HL-60 (cell line): ENCODE measurements around the gene SLC5A2.

Experiments
- DNase-seq, 2 experiments: peaks; one replicate each; pipeline ENCODE4 v3.0.0-alpha.2; 2010 to 2020; ENCODE audit warnings: low read depth in 1 of 2, low spot score in 1 of 2
- H3K27ac ChIP-seq: fragments of 250-450 bp; sonication (Bioruptor Pico); replicated peaks from 2 replicates; pipeline ENCODE4 v1.5.1; 2020; ENCODE audit warnings: mild to moderate bottlenecking, moderate library complexity
- H3K27me3 ChIP-seq: fragments of 250-450 bp; sonication (Bioruptor Pico); 2 replicates; pipeline ENCODE4 v1.5.1; 2021; ENCODE audit warnings: mild to moderate bottlenecking, moderate library complexity; ENCODE audit not compliant: insufficient read depth, poor library complexity, severe bottlenecking
- H3K4me3 ChIP-seq: replicated peaks from 2 replicates; pipeline ENCODE4 v1.5.1; 2011; ENCODE audit warnings: mild to moderate bottlenecking, control low read depth, low read length; ENCODE audit not compliant: insufficient read depth
- GABPA ChIP-seq: IDR thresholded peaks from 2 replicates; pipeline ENCODE4 v1.6.1; 2012; ENCODE audit warnings: low read depth
- POLR2AphosphoS5 ChIP-seq: IDR thresholded peaks from 2 replicates; pipeline ENCODE4 v1.6.1; 2012; ENCODE audit warnings: low read depth
- SPI1 ChIP-seq: IDR thresholded peaks from 2 replicates; pipeline ENCODE4 v1.6.1; 2012; ENCODE audit warnings: low read depth, mild to moderate bottlenecking, borderline replicate concordance
- TF ChIP-seq, protein P1 (sequence below): IDR thresholded peaks from 2 replicates; pipeline ENCODE4 v1.6.1; 2012; ENCODE audit warnings: low read depth; ENCODE audit not compliant: insufficient replicate concordance
- TF ChIP-seq, protein P2 (sequence below): IDR thresholded peaks from one replicate; pipeline ENCODE4 v1.5.1; 2011; ENCODE audit warnings: low read length, control low read depth, inconsistent platforms; ENCODE audit not compliant: insufficient read depth

Gene SLC5A2

DNA sequence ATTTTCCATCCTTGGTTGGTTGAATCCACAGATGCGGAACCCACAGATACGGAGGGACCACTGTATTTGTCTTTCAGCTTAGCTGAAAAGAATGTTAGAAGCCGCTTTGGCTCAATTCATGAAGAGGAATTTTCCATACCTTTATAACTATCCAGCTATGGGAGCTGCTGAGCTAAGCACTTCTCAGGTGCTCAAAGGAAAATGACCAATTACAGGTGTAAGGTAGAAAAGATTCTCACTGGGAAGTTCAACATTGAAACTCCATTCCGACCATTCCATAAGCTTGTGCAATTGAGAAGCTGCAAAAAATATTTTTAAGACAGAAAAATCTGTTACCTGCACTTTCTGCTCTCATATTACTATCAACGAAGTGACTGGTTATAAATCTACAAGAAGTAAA, 47.5 kb downstream of the SLC5A2 start:
- Histone ChIP-seq H3K27me3 (peaks cover 12% of the 10 kb centered on the region), H3K4me3 (no peak overlapping the region), H3K27ac (no peak overlapping the region)
- DNase-seq = no peak
- TF ChIP-seq GABPA = no peak
- TF ChIP-seq SPI1 = no peak
- no peak for TF ChIP-seq POLR2AphosphoS5
- TF ChIP-seq, protein P1, sequence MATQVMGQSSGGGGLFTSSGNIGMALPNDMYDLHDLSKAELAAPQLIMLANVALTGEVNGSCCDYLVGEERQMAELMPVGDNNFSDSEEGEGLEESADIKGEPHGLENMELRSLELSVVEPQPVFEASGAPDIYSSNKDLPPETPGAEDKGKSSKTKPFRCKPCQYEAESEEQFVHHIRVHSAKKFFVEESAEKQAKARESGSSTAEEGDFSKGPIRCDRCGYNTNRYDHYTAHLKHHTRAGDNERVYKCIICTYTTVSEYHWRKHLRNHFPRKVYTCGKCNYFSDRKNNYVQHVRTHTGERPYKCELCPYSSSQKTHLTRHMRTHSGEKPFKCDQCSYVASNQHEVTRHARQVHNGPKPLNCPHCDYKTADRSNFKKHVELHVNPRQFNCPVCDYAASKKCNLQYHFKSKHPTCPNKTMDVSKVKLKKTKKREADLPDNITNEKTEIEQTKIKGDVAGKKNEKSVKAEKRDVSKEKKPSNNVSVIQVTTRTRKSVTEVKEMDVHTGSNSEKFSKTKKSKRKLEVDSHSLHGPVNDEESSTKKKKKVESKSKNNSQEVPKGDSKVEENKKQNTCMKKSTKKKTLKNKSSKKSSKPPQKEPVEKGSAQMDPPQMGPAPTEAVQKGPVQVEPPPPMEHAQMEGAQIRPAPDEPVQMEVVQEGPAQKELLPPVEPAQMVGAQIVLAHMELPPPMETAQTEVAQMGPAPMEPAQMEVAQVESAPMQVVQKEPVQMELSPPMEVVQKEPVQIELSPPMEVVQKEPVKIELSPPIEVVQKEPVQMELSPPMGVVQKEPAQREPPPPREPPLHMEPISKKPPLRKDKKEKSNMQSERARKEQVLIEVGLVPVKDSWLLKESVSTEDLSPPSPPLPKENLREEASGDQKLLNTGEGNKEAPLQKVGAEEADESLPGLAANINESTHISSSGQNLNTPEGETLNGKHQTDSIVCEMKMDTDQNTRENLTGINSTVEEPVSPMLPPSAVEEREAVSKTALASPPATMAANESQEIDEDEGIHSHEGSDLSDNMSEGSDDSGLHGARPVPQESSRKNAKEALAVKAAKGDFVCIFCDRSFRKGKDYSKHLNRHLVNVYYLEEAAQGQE = no peak
- TF ChIP-seq, protein P2, sequence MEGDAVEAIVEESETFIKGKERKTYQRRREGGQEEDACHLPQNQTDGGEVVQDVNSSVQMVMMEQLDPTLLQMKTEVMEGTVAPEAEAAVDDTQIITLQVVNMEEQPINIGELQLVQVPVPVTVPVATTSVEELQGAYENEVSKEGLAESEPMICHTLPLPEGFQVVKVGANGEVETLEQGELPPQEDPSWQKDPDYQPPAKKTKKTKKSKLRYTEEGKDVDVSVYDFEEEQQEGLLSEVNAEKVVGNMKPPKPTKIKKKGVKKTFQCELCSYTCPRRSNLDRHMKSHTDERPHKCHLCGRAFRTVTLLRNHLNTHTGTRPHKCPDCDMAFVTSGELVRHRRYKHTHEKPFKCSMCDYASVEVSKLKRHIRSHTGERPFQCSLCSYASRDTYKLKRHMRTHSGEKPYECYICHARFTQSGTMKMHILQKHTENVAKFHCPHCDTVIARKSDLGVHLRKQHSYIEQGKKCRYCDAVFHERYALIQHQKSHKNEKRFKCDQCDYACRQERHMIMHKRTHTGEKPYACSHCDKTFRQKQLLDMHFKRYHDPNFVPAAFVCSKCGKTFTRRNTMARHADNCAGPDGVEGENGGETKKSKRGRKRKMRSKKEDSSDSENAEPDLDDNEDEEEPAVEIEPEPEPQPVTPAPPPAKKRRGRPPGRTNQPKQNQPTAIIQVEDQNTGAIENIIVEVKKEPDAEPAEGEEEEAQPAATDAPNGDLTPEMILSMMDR = no peak

DNA sequence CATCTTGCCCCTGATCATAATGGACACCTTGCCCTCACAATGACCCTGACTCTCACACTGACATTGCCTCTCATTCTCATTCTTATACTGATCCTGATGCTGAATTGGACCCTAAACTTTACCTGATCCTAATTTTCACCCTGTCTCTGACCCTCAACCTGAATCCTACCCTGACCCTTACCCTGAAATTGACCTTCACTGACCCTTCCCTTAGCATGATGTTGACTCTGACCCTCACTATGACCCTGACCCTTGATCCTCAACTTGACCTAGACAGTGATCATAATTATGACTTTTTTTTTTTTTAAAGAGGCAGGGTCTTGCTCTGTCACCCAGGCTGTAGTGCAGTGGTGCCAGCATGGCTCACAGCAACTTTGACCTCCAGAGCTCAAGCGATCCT, 48.2 kb downstream of the SLC5A2 start:
- no peak overlapping the region for H3K27ac ChIP-seq
- H3K4me3 ChIP-seq = no peak overlapping the region
- peaks cover 18% of the 10 kb centered on the region for H3K27me3 ChIP-seq
- DNase-seq = no peak
- TF ChIP-seq, protein P2 = no peak
- TF ChIP-seq, protein P1 = no peak
- TF ChIP-seq GABPA (no peak), SPI1 (no peak), POLR2AphosphoS5 (no peak)

DNA sequence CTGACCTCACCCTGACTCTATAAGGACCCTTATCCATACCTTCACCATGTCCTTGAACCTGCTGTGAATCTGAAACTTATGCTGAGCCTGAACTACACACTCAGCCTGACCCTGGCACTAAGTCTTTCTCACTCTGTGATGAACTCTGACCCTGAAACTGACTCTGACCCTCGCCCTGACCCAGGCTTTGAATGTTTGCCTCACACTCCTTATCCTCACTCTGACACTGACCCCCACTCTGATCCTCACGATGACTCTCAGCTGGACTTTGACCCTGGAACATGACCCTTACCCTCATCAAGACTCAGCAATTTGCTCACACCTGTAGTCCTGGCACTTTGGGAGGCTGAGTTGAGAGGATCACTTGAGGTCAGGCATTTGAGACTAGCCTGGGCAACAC, 49.2 kb downstream of the SLC5A2 start:
- H3K4me3 ChIP-seq = no peak overlapping the region
- peaks cover 27% of the 10 kb centered on the region for H3K27me3 ChIP-seq
- TF ChIP-seq, protein P2 = no peak
- TF ChIP-seq, protein P1 = no peak
- TF ChIP-seq GABPA (no peak), SPI1 (no peak), POLR2AphosphoS5 (no peak)
- H3K27ac ChIP-seq = no peak overlapping the region
- DNase-seq = no peak
